SK-N-MC (cell line): Measurements from ENCODE around the gene MLLT3.

ENCODE experiments used
- DNase-seq: peaks from one replicate; pipeline ENCODE4 v3.0.0-alpha.2; 2011; ENCODE audit warnings: low read depth, low spot score
- H3K27ac ChIP-seq: fragments of 200-600 bp; sonication (generic); 2 replicates; pipeline ENCODE4 v1.5.1; 2016; ENCODE audit warnings: mixed run types
- H3K36me3 ChIP-seq: fragments of 200-600 bp; sonication (generic); 2 replicates; pipeline ENCODE4 v1.6.1; 2017; ENCODE audit warnings: antibody characterized with exemption, low read length, mixed read lengths; ENCODE audit not compliant: insufficient read depth
- H3K4me3 ChIP-seq: fragments of 200-600 bp; sonication (generic); 2 replicates; pipeline ENCODE4 v1.5.1; 2016
- H3K9ac ChIP-seq: fragments of 200-600 bp; sonication (generic); 2 replicates; pipeline ENCODE4 v1.8.0; 2017; ENCODE audit warnings: mixed run types, mixed read lengths; ENCODE audit not compliant: insufficient read length
- H3K9me3 ChIP-seq: fragments of 200-600 bp; sonication (generic); 2 replicates; pipeline ENCODE4 v1.6.1; 2017; ENCODE audit warnings: low read depth, mild to moderate bottlenecking, antibody characterized with exemption, low read length, moderate library complexity, mixed read lengths
- EZH2 ChIP-seq: fragments of 200-600 bp; sonication (generic); IDR thresholded peaks from one replicate; pipeline ENCODE4 v1.6.1; 2017; ENCODE audit warnings: antibody characterized with exemption
- FOXP2 ChIP-seq: optimal IDR thresholded peaks from 2 replicates; pipeline ENCODE3; 2011; ENCODE audit warnings: mild to moderate bottlenecking, moderate library complexity; ENCODE audit not compliant: insufficient read depth; ENCODE audit errors: extremely low read length, control extremely low read depth
- POLR2AphosphoS5 ChIP-seq: IDR thresholded peaks from 2 replicates; pipeline ENCODE4 v1.6.1; 2012; ENCODE audit warnings: mild to moderate bottlenecking, low read depth, low read length, borderline replicate concordance

Gene MLLT3

DNA sequence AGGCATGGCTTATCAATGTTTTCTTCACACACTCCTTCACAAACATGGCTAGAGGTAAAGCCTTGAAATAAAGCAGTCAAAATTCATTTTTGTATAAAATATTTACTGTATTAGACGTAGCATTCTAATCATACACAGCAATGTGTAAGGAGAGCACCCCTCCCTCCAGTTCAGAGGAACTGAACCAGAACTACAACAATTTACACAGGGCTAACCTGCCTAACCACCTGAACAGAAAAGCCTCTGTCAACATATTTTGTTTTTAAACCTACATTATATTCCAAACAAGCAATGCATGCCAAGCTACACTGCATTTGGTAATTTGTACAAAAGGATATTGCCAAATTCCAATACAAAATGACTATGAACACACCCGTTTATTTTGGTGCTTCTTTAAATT lies 41.6 kb downstream of the MLLT3 start:
- Histone ChIP-seq H3K9me3 (no peaks in the 10 kb centered on the region), H3K9ac (no peak overlapping the region), H3K27ac (no peak overlapping the region), H3K36me3 (peaks cover 20% of the 10 kb centered on the region; the same call in 1 of the 2 replicates), H3K4me3 (no peak overlapping the region)
- no peak for DNase-seq
- no peak for TF ChIP-seq POLR2AphosphoS5
- no peak for TF ChIP-seq FOXP2
- TF ChIP-seq EZH2, result no peak

DNA sequence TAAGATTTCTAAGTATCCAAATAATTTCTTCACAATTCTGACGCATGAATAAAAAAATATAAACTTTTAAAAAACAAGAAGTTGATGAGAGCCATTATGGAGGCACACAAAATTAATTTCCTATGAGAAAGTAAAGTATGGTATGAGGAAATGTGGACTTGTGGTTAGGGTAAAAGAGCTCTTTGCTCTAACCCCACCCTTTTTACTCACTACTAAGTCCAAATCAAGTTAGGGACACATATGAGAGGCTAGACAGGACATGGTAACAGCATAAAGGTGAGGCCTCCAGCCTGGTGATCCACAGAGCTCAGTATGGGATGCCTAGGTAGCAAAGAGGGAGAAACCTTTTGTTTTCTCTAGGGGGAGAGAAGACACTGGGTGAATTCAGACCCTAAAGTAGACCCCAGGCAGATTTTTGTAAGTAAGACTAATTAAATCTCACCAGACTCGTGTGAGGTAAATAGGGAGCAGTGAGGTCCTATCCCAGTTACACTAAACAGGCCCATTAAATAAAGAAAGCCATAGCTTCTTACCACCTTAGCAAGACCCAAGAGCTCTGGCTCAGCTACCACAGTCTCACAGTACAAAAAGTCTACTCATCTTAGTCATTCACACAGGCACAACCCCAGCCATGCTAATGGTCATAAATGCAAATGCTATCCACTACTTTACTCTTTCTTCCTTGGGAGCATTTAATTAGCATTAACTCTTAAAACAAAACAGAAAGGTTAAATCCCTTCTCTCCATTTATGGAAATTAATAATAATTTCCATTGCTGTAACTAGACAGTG lies 42.6 kb downstream of the MLLT3 start:
- no peak for DNase-seq
- H3K9me3 ChIP-seq, result no peaks in the 10 kb centered on the region
- peaks cover 23% of the 10 kb centered on the region; the same call in 1 of the 2 replicates for H3K36me3 ChIP-seq
- H3K4me3 ChIP-seq, result no peak overlapping the region
- no peak for TF ChIP-seq EZH2
- TF ChIP-seq FOXP2, result no peak
- TF ChIP-seq POLR2AphosphoS5, result no peak
- no peak overlapping the region for H3K27ac ChIP-seq
- H3K9ac ChIP-seq, result no peak overlapping the region

DNA sequence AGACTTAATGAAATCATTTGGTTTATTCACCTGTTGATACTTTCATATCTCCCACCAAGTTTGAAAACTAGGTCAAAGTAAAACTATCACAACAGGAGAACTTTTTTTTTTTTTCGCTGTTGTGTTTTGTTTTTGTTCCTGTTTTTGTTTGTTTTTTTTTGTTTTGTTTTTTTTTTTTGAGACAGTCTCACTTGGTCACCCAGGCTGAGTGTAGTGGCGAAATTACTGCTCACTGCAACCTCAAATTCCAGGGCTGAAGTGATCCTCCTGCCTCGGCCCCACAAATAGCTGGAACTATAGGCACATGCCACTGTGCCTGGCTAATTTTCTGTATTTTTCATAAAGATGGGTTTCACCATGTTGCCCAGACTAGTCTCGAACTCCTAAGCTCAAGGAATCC lies 49.3 kb downstream of the MLLT3 start:
- Histone ChIP-seq H3K9me3 (no peaks in the 10 kb centered on the region), H3K36me3 (peaks cover 15% of the 10 kb centered on the region; the same call in 1 of the 2 replicates), H3K27ac (no peak overlapping the region), H3K9ac (no peak overlapping the region), H3K4me3 (no peak overlapping the region)
- DNase-seq, result no peak
- TF ChIP-seq FOXP2, result no peak
- TF ChIP-seq POLR2AphosphoS5, result no peak
- TF ChIP-seq EZH2, result no peak

DNA sequence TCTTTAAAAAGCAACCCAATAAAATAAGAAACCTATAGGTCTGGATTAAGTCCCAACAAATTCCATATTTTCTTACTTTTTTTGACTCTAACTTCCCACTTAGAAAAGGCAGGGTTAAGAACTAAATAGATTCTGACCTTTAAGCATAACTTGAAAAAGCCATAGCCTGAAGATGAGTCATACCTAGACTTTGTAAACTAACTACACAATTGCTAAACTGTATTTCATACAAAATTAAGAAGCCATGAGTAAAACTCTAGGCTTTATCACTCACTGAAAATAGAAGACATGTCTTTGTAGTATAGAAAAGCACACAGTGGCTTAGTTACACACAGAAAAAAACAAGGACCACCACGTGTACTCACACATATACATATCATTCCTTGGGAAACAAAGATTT lies 51.5 kb downstream of the MLLT3 start:
- DNase-seq, result no peak
- Histone ChIP-seq H3K9me3 (no peaks in the 10 kb centered on the region), H3K4me3 (no peak overlapping the region), H3K27ac (no peak overlapping the region), H3K9ac (no peak overlapping the region), H3K36me3 (peaks cover 5% of the 10 kb centered on the region; the same call in 1 of the 2 replicates)
- TF ChIP-seq POLR2AphosphoS5 (no peak), FOXP2 (no peak), EZH2 (no peak)

DNA sequence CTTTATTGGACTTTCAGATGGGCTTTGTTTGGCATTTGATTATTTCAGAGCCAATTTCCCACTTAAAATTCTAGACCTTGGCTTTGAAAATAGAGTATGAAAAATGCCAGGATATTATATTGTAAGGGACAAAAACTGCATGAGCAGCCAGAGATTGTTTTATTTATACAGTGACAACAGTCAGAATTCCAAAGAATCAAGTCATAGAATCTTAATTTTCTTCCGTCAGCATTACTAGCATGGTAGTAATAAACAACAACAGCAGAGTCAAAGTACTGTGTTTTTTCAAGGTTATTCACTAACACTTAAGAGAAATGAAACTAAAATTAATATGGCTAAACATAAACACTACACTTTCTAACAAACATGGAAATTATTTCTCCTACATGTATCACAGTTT lies 52.2 kb downstream of the MLLT3 start:
- no peak overlapping the region for H3K9ac ChIP-seq
- DNase-seq, result no peak
- no peak overlapping the region for H3K27ac ChIP-seq
- H3K4me3 ChIP-seq, result no peak overlapping the region
- H3K9me3 ChIP-seq, result no peaks in the 10 kb centered on the region
- H3K36me3 ChIP-seq, result peaks cover 3% of the 10 kb centered on the region; the same call in 1 of the 2 replicates
- TF ChIP-seq POLR2AphosphoS5, result no peak
- TF ChIP-seq EZH2, result no peak
- TF ChIP-seq FOXP2, result no peak

DNA sequence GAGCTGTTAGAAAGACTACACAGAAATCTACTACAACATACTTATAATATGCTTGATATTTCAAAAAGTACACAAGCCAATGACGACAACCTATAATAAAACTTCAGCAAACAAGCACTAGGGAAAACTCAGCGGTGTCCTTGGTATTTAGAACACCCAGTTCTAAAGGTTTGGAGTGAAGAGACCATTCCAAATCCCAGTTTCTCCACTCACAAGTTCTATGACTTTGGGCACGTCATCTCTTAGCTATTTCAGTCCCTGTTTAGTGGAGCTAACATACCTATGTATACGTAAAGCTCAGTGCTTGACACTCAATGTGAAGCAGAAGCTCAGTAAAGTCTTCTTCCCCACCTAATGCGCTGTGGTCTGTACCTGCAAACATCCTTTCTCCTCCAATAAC lies 52.8 kb downstream of the MLLT3 start:
- no peak for TF ChIP-seq FOXP2
- TF ChIP-seq EZH2, result no peak
- TF ChIP-seq POLR2AphosphoS5, result no peak
- Histone ChIP-seq H3K4me3 (no peak overlapping the region), H3K9me3 (no peaks in the 10 kb centered on the region), H3K36me3 (no peaks in the 10 kb centered on the region; the same call in 1 of the 2 replicates), H3K27ac (no peak overlapping the region), H3K9ac (no peak overlapping the region)
- DNase-seq, result no peak

DNA sequence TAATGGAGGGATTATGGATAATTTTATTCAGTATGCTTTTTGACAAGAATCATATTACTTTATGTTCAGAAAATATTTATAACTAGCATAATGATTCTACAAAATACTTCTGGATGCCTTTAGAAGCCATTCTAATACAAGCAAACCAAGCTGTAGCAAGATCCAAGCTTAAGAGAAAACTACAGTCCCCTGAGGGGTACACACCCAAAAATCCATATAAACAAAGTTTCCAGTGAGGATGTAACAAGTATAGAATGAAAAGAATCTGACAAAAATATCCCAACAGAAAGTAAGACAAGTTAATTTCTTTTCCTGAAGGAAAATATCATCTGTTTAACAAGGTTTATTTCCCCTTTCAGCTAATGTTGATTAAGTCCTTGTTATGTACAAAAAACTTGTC lies 53.9 kb downstream of the MLLT3 start:
- H3K9me3 ChIP-seq, result no peaks in the 10 kb centered on the region
- no peak for DNase-seq
- no peak overlapping the region for H3K9ac ChIP-seq
- TF ChIP-seq FOXP2, result no peak
- TF ChIP-seq POLR2AphosphoS5, result no peak
- no peak for TF ChIP-seq EZH2
- no peak overlapping the region for H3K4me3 ChIP-seq
- no peak overlapping the region for H3K27ac ChIP-seq
- no peaks in the 10 kb centered on the region for H3K36me3 ChIP-seq

DNA sequence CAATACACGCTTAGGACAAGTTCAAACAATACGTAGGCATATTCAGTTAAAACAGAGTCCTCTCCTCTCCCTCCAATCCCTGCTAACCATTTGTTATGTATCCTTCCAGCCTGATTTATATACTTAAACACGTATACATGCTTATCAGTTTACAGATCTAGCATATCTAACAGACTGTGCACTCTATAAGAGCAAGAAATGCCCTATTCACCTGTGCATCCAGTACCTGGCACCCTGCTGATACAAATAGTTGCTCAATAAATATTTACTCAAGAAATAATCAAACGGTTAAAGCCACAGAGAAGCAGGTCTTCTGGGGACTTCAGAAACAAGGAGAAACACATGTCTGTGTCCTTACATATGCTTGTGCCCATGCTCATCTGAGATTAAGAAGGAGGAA lies 55.9 kb downstream of the MLLT3 start:
- Histone ChIP-seq H3K27ac (no peak overlapping the region), H3K9me3 (no peaks in the 10 kb centered on the region), H3K4me3 (no peak overlapping the region), H3K9ac (no peak overlapping the region), H3K36me3 (no peaks in the 10 kb centered on the region)
- TF ChIP-seq POLR2AphosphoS5 (no peak), EZH2 (no peak), FOXP2 (no peak)
- DNase-seq, result no peak
